ENCODE data around the gene TENM3.
A peak's percentile ranks its signal among the peaks of the same experiment; 100 is the strongest.

Gene TENM3

GRCh38 chr4:182451441-182451840, 208.2 kb downstream of the TENM3 start:
- no peak for DNase-seq (ENCODE audit: low read depth)

GRCh38 chr4:182453830-182454229, 210.6 kb downstream of the TENM3 start:
- DNase-seq (ENCODE audit: low read depth): no peak

- DNase-seq (ENCODE audit: low read depth): no peak
Observed at GRCh38 chr4:182454440-182455013, 211.3 kb downstream of the TENM3 start.

- DNase-seq (ENCODE audit: low read depth): no peak
Observed at GRCh38 chr4:182465114-182465513, 221.9 kb downstream of the TENM3 start.

- DNase-seq (ENCODE audit: low read depth): no peak
Observed at GRCh38 chr4:182465979-182466378, 222.8 kb downstream of the TENM3 start.

- DNase-seq (ENCODE audit: low read depth): no peak
Observed at GRCh38 chr4:182470215-182470614, 227.0 kb downstream of the TENM3 start.

GRCh38 chr4:182475539-182475938, 232.3 kb downstream of the TENM3 start:
- no peak for DNase-seq (ENCODE audit: low read depth)

GRCh38 chr4:182478475-182478874, 235.3 kb downstream of the TENM3 start:
- peak; percentile 3 for DNase-seq (ENCODE audit: low read depth)

GRCh38 chr4:182483685-182484084, 240.5 kb downstream of the TENM3 start:
- DNase-seq (ENCODE audit: low read depth): no peak

- DNase-seq (ENCODE audit: low read depth): no peak
Observed at GRCh38 chr4:182486881-182487280, 243.7 kb downstream of the TENM3 start.

GRCh38 chr4:182488896-182489295, 245.7 kb downstream of the TENM3 start:
- DNase-seq (ENCODE audit: low read depth): no peak

GRCh38 chr4:182489607-182490006, 246.4 kb downstream of the TENM3 start:
- DNase-seq (ENCODE audit: low read depth): no peak

GRCh38 chr4:182491719-182492118, 248.5 kb downstream of the TENM3 start:
- no peak for DNase-seq (ENCODE audit: low read depth)

GRCh38 chr4:182492423-182492822, 249.2 kb downstream of the TENM3 start:
- no peak for DNase-seq (ENCODE audit: low read depth)

- no peak for DNase-seq (ENCODE audit: low read depth)
Observed at GRCh38 chr4:182493377-182493776, 250.2 kb downstream of the TENM3 start.

- DNase-seq (ENCODE audit: low read depth): no peak
Observed at GRCh38 chr4:182494103-182494502, 250.9 kb downstream of the TENM3 start.

GRCh38 chr4:182495031-182495430, 251.8 kb downstream of the TENM3 start:
- DNase-seq (ENCODE audit: low read depth): no peak

- no peak for DNase-seq (ENCODE audit: low read depth)
Observed at GRCh38 chr4:182495645-182496385, 252.6 kb downstream of the TENM3 start.

- no peak for DNase-seq (ENCODE audit: low read depth)
Observed at GRCh38 chr4:182496408-182496807, 253.2 kb downstream of the TENM3 start.

GRCh38 chr4:182502064-182502463, 258.9 kb downstream of the TENM3 start:
- no peak for DNase-seq (ENCODE audit: low read depth)

GRCh38 chr4:182504463-182504862, 261.3 kb downstream of the TENM3 start:
- DNase-seq (ENCODE audit: low read depth): no peak

- no peak for DNase-seq (ENCODE audit: low read depth)
Observed at GRCh38 chr4:182507805-182508204, 264.6 kb downstream of the TENM3 start.

- no peak for DNase-seq (ENCODE audit: low read depth)
Observed at GRCh38 chr4:182510836-182511235, 267.6 kb downstream of the TENM3 start.
